Measurements from ENCODE around the gene PRKAG2.

Gene PRKAG2

DNA sequence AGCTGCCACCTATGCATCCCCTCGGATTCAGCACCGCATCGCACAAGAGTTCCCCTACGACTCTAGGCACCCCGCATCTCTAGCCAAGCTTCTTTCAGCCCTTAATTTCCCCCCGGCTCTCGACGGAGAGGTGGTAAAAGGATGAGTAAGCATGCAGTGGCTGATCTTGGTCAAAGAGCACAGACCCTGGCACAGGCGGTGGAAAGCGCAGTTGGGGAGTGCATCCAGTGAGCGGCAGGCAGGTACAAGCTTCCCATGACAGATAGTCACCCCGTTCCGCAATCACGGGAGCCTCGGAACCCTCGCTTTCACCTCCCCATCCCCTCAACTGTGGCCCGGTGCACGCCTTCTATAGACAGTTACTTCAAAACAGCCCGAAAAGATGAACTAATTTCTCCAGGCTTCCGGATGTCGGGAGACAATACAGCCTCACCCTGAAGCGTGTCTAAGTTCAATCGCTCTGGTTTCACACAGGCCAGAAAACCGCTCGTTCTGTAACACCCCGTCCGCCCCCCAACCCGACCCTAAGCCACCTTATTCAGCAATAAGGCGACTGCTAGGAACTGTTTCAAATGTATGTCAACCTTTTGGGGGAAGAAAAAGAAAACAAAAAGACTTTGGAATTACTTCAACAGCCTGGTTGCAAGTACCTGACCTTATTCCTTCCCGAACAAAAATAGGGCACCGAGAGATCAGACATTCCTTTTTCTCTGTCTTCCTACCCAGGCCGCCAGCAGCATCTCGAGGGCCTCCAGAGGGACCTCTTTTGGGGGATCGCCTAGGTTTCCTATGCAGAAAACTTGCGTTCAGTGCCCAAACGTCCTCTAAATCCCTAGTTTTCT, 358.6 kb downstream of the PRKAG2 start:
- DNase-seq (ENCODE audit: low read depth), result peak; percentile 29

DNA sequence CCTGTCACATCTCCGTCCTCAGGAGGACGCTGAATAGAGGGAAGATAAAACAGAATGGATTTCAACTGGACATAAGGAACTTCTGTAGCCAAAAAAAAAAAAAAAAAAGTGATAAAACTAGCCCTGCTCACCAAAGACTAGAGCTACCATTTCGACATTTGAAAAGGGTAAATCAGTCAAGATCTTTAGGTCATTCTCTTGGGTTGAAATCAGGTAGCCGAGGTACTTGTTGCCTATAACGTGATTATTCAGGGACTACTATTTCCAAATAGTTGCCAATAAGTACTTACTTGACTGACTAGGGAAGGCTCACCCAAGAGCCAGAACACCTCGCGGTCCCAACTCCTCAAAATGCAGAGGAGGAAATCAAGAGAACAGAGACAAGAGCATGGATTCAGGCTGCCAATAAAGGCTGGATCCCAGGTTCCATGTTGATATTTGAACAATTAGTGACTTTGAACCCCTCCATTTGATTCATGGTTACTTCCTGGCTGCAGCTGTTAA, 359.3 kb downstream of the PRKAG2 start:
- no peak for DNase-seq (ENCODE audit: low read depth)

GRCh38 chr7:151515276-151515565, 361.7 kb downstream of the PRKAG2 start:
- DNase-seq (ENCODE audit: low read depth), result no peak

DNA sequence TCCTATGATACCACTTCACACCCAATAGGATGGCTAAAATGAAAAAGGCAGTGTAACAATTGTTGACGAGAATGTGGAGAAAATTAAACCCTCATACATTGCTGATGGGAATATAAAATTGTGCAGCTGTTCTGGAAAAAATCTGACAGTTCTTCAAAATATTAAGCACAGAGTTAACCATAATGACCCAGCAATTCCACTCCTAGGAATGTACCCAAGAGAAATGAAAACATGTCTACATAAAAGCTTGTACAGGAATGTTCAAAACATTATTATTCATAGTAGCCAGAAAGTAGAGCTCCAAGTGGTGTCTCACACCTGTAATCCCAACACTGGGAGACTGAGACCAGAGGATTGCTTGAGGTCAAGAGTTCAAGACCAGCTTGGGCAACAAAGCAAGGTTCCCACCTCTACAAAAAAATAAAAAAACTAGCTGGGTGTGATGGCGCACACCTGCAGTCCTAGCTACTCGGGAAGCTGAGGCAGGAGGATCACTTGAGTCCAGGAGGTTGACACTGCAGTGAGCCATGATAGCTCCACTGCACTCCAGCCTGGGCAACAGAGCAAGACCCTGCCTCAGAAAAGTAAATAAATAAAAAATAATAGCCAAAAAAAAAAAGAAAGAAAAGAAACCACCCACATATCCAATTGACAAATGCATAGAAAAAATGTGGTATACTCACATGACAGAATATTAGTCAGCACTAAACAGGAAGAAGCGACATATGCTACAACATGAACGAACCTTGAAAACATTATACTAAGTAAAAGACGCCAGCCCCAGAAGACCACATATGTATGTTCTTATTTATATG, 362.2 kb downstream of the PRKAG2 start:
- no peak for DNase-seq (ENCODE audit: low read depth)

DNA sequence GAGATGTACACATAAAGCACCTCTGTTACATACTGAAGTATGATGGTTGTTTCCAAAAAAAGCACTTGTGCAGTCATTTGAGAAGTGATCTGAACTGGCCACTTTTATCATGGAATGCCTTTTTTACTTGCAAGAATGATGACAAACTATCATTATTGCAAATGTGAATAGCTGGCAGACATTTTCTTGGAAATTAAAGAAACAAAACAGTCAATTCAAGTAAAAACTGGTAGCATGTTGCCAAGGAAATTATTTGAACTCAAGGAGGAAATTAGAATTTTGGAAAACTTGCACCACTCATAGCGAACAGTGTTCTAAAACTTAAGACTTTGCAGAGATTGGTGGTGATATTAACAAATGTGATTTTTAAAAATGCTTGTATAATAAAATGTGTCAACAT, 363.8 kb downstream of the PRKAG2 start:
- DNase-seq (ENCODE audit: low read depth), result no peak

DNA sequence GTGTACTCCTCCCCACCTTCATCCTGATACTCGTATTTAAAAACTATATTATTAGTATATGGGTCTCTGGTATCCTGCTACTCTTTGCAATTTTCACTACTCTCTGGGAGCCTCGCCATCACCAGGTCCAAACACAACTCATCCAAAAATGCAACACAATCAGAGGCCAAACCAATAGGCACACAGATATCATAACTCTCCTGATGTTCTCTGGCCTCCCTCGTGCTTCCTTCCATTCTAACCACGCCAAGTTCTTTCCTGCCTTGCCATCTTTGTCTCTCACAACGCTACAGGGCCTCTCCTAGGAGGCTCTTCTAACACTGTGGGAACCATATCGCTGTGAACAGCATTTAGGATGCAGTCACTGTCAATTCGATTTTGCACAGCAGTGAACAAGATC, 364.6 kb downstream of the PRKAG2 start:
- no peak for DNase-seq (ENCODE audit: low read depth)

DNA sequence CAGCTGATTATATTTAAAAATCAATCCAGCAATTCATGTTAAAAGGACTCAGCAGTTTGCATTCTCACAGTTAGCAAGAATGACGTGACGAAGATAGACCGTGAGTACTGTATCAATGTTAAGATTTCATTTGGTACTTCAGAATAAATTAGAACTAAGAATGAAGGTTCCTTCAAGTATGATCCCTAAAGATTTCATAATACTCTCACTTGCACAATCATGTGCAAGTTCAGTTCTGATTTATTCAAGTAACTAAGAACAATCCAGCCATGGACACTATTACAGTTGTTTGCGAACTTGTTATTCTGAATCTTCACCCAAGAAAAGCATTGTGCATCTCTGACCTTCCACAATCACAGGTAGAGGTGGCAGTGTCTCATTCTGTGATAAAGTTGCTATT, 365.0 kb downstream of the PRKAG2 start:
- no peak for DNase-seq (ENCODE audit: low read depth)

DNA sequence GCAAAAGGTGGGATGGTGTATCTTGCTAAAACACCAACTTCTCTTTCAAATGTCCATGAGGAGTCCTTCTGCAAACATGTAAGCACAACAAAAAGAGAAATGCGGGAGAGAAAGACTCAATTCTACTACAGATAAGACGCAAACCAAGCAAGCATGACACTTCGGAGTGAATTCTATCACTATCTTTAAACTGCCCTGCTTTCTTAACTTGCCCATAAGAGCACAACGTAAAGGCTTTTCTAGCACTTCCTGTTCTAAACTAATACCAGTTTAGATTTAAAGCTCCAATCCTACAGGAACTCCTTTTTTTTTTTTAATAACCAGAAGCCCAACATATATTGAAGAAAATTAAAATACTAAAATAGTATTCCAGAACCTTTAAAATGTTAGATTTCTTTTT, 365.6 kb downstream of the PRKAG2 start:
- DNase-seq (ENCODE audit: low read depth), result no peak

DNA sequence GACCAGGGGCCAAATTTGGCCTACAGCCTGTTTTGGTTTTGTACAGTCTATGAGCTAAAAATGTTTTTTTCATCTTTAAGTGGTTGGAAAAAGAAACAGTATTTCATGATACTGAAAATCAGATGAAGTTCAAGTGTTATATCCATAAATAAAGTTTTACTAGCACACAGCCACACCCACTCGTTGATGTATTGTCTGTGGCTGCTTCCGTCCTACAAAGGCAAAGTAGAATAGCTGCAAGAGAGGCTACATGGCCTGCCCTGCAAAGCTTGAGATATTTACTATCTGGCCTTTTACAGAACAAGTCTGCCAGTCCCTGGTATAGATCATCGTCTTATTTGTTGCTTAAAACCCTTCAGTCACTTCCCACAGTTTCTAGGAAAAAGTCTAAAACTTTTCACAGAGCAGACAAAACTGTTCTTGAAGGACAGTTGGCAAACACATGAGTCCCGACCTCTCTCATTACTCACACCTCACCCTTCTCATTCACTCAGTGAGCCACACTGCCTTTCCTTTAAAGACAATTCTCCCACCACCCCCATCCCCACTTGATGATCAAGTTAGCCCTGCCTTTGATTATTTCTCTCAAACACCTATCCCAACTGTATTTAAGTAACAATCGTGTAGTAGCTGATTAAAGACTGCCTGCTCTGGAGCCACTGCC, 367.1 kb downstream of the PRKAG2 start:
- DNase-seq (ENCODE audit: low read depth), result no peak

GRCh38 chr7:151508991-151509390, 367.9 kb downstream of the PRKAG2 start:
- no peak for DNase-seq (ENCODE audit: low read depth)

DNA sequence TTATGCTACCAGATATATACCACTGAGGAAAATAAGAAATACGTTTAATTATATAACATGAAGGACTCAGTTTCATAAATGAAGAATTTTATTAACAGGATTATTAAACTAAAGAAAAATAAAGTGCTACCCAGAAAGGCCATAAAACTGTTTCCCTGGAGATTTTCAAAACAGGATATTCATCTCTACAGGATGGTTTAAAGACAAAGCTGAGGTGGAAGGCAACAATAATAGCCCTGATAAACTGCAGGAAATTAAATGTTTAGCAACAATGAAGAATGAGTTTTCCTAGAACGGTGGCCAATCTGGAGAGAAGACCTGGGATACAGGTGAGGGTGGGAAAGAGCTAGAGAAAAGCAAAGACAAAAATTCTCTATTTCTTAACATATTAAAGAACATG, 369.1 kb downstream of the PRKAG2 start:
- no peak for DNase-seq (ENCODE audit: low read depth)

- DNase-seq (ENCODE audit: low read depth), result no peak
These were observed 370.0 kb downstream of the PRKAG2 start for GRCh38 chr7:151506901-151507382.

Data from T-helper 22 cell (primary cell).